Stimulated activated CD8-positive, alpha-beta memory T cell treated with anti-CD3 and anti-CD28 coated beads, Interleukin-7, amount 100 ng/mL, for 24 hours (primary cell): ENCODE measurements around the gene C3orf22.

Experiments used
- DNase-seq: peaks from one replicate; pipeline ENCODE4 v3.0.0-alpha.2; 2020; ENCODE audit warnings: low read depth

The C3orf22 gene

GRCh38 chr3:126512026-126512425 lies 46.7 kb downstream of the C3orf22 start:
- DNase-seq = no peak

- no peak for DNase-seq
Measured at GRCh38 chr3:126511291-126511690, 47.4 kb downstream of the C3orf22 start.

GRCh38 chr3:126510308-126510910 lies 48.3 kb downstream of the C3orf22 start:
- DNase-seq = no peak

- no peak for DNase-seq
Measured at GRCh38 chr3:126509597-126510307, 49.0 kb downstream of the C3orf22 start.

GRCh38 chr3:126508564-126508964 lies 50.2 kb downstream of the C3orf22 start:
- no peak for DNase-seq

- no peak for DNase-seq
Measured at GRCh38 chr3:126507886-126508285, 50.8 kb downstream of the C3orf22 start.

- DNase-seq = no peak
Measured at GRCh38 chr3:126503701-126504100, 55.0 kb downstream of the C3orf22 start.

GRCh38 chr3:126502656-126503055 lies 56.1 kb downstream of the C3orf22 start:
- DNase-seq = no peak

GRCh38 chr3:126501736-126502135 lies 57.0 kb downstream of the C3orf22 start:
- no peak for DNase-seq

- DNase-seq = no peak
Measured at GRCh38 chr3:126501054-126501453, 57.7 kb downstream of the C3orf22 start.

GRCh38 chr3:126500016-126500415 lies 58.7 kb downstream of the C3orf22 start:
- DNase-seq = no peak
